Spleen (tissue), 11 donors: ENCODE measurements around the gene WNK1. TPM values are rescaled to one million over a fixed set of nuclear protein-coding genes. Genes with fewer than 3 reads are reported as not detected.
"Not testable (repeated sequence)": the region's sequence is repeated elsewhere in the genome, so short reads cannot be mapped to it uniquely, and the experiment has no call there.

Experiments used
- DNase-seq: peaks from one replicate; pipeline ENCODE4 v3.0.0-alpha.2; 2020
- H3K27ac ChIP-seq, 8 donors: fragments of 200-600 bp; sonication (generic) in 7 of 8; 1 replicate in 4 of 8; 2 replicates in 4 of 8; pipeline versions ENCODE4 v1.5.0 to v1.8.0; 2016 to 2021; ENCODE audit warnings: inconsistent platforms in 4 of 8, mild to moderate bottlenecking in 4 of 8, moderate library complexity in 1 of 8
- H3K27me3 ChIP-seq, 7 donors: fragments of 200-600 bp; sonication (generic) in 6 of 7; replicated peaks in 1 of 7; 1 replicate in 4 of 7; 2 replicates in 3 of 7; pipeline versions ENCODE4 v1.5.0 to v1.8.0; 2016 to 2021; ENCODE audit warnings: inconsistent platforms in 3 of 7, mild to moderate bottlenecking in 1 of 7
- H3K36me3 ChIP-seq, 6 donors: fragments of 200-600 bp; sonication (generic) in 5 of 6; 1 replicate in 4 of 6; 2 replicates in 2 of 6; pipeline versions ENCODE4 v1.5.0 to v1.8.0; 2016 to 2021; ENCODE audit warnings: inconsistent platforms in 2 of 6
- H3K4me1 ChIP-seq, 6 donors: fragments of 200-600 bp; sonication (generic) in 5 of 6; 1 replicate in 3 of 6; 2 replicates in 3 of 6; pipeline versions ENCODE4 v1.5.0 to v1.8.0; 2016 to 2021; ENCODE audit warnings: inconsistent platforms in 3 of 6
- H3K4me3 ChIP-seq, 8 donors: fragments of 200-600 bp; sonication (generic) in 7 of 8; 1 replicate in 4 of 8; 2 replicates in 4 of 8; pipeline versions ENCODE4 v1.5.0 to v1.8.0; 2016 to 2021; ENCODE audit warnings: inconsistent platforms in 4 of 8, mild to moderate bottlenecking in 4 of 8, moderate library complexity in 2 of 8
- H3K9me3 ChIP-seq, 8 donors: fragments of 200-600 bp; sonication (generic) in 7 of 8; 1 replicate in 4 of 8; 2 replicates in 4 of 8; pipeline versions ENCODE4 v1.5.0 to v1.8.0; 2016 to 2021; ENCODE audit warnings: inconsistent platforms in 4 of 8
- CTCF ChIP-seq, 11 experiments: fragments of 200-600 bp in 7 of 11; fragments of 450-650 bp in 4 of 11; sonication (generic) in 4 of 11; IDR thresholded peaks in 8 of 11; conservative IDR thresholded peaks in 3 of 11; 1 replicate in 7 of 11; 2 replicates in 4 of 11; pipeline versions ENCODE4 v1.4.0 to v1.8.0; 2016 to 2021; ENCODE audit warnings: antibody characterized with exemption in 11 of 11, inconsistent platforms in 4 of 11, mild to moderate bottlenecking in 1 of 11
- POLR2A ChIP-seq, 3 donors: fragments of 450-650 bp; IDR thresholded peaks; one replicate each; pipeline ENCODE4 v1.5.1; 2017; ENCODE audit warnings: antibody characterized with exemption in 3 of 3, mild to moderate bottlenecking in 1 of 3
- POLR2AphosphoS5 ChIP-seq, 3 donors: sonication (generic); formaldehyde crosslinking; IDR thresholded peaks; one replicate each; pipeline ENCODE4 v1.5.1; 2017; ENCODE audit warnings: antibody characterized with exemption in 3 of 3
- WGBS, 5 donors: extraction: QIAGEN DNeasy Blood & Tissue Kit in 3 of 5; methylation state at CpG; one replicate each; pipeline versions ENCODE4 v1.1.5 to v1.1.7; 2013 to 2018; 5-methylcytosine and 5-hydroxymethylcytosine counted together
- intact Hi-C: fragments of 100-400 bp; cut with DNase I; formaldehyde crosslinking; loops from one replicate; pipeline ENCODE4 v1.15.0; 2023; ENCODE audit warnings: low total_unique reads
- polyA plus RNA-seq, 3 donors: library from polyadenylated mRNA; stranded (reverse); fragments of 200-250 nt; gene quantifications; one replicate each; pipeline ENCODE4 v1.2.1, GENCODE V29; 2013
- total RNA-seq, 7 donors: library from RNA; depleted of rRNA in 3 of 7; stranded (reverse); fragments of >200 nt in 3 of 7; fragmentation: NEBNext Ultra II Directional in 4 of 7; extraction: Animal tissue kit (Norgen Biotek cat#: 25700) in 4 of 7; gene quantifications; one replicate each; pipeline versions ENCODE4 v1.1.0 to v1.2.1, GENCODE V29; 2016 to 2021
- donor health status: healthy with polysubstance abuse.
- donor health status: DM: no; HTN: no; CAD: no; lungs with moderate emphysema.
- donor health status: DM: no; HTN: no; CAD: no.
- donor health status: Bipolar disorder and iron deficiency.
- donor health status: healthy.
- donor health status: DM: no; HTN: no; CAD: no.
- donor health status: DM: yes; HTN: yes; CAD: no.

Gene WNK1
- total and polyA plus RNA-seq, 10 donors: 8.8 to 261 (median 202) TPM

GRCh38 chr12:810116-810515 is 57.7 kb downstream of the WNK1 start:
- intact Hi-C loops: loop anchor here (10.0 kb wide), 1 partner anchor 285 kb away; no protein-coding TSS in a partner anchor
- no peak for DNase-seq
- WGBS, 5 donors: 57 to 88% (median 68%) methylated on average over 4 of the region's 4 CpGs

GRCh38 chr12:810671-811415 is 58.5 kb downstream of the WNK1 start:
- intact Hi-C loops: loop anchor here (10.0 kb wide), 1 partner anchor 284 kb away; no protein-coding TSS in a partner anchor
- WGBS, 5 donors: 51 to 63% (median 53%) methylated on average over 5 of the region's 5 CpGs

More at GRCh38 chr12:810116-810515, 57.7 kb downstream of the WNK1 start:
- Histone ChIP-seq H3K27me3 (no peaks in the 10 kb centered on the region), H3K4me3 (no peak overlapping the region), H3K9me3 (no peaks in the 10 kb centered on the region), H3K27ac (no peak overlapping the region), H3K4me1 (peaks cover 22 to 95% (median 74%) of the 10 kb centered on the region in 6 donors), H3K36me3 (peaks cover 0 to 15% (median under 1%) of the 10 kb centered on the region in 6 donors)
- TF ChIP-seq POLR2A (IDR thresholded peaks at IDR 0.05) (no peak), POLR2AphosphoS5 (IDR thresholded peaks at IDR 0.05) (no peak)

GRCh38 chr12:812950-813349 is 60.6 kb downstream of the WNK1 start:
- DNase-seq: no peak
- Histone ChIP-seq H3K27ac (peak overlapping the region in 3 of 8 donors; percentile 2 to 26 (median 15)), H3K27me3 (no peaks in the 10 kb centered on the region), H3K36me3 (peaks cover 0 to 43% (median 5%) of the 10 kb centered on the region in 6 donors), H3K4me3 (no peak overlapping the region), H3K4me1 (peaks cover 10 to 86% (median 54%) of the 10 kb centered on the region in 6 donors), H3K9me3 (no peaks in the 10 kb centered on the region)
- 87 to 96% (median 88%) methylated on average over 2 of the region's 2 CpGs for WGBS, 5 donors
- intact Hi-C loops: loop anchor here (10.0 kb wide), 1 partner anchor 282 kb away; no protein-coding TSS in a partner anchor
- TF ChIP-seq POLR2AphosphoS5 (IDR thresholded peaks at IDR 0.05) (no peak), CTCF (IDR thresholded peaks at IDR 0.05 in 8 of 11, conservative IDR thresholded peaks at IDR 0.05 in 3 of 11) (no peak), POLR2A (IDR thresholded peaks at IDR 0.05) (no peak)

More at GRCh38 chr12:810671-811415, 58.5 kb downstream of the WNK1 start:
- H3K36me3 ChIP-seq: peaks cover 0 to 23% (median 3%) of the 10 kb centered on the region in 6 donors
- H3K9me3 ChIP-seq: no peaks in the 10 kb centered on the region
- peaks cover 15 to 87% (median 67%) of the 10 kb centered on the region in 6 donors for H3K4me1 ChIP-seq
- no peak overlapping the region for H3K4me3 ChIP-seq
- no peaks in the 10 kb centered on the region for H3K27me3 ChIP-seq
- H3K27ac ChIP-seq: no peak overlapping the region
- TF ChIP-seq POLR2A (IDR thresholded peaks at IDR 0.05): no peak
- no peak for TF ChIP-seq POLR2AphosphoS5 (IDR thresholded peaks at IDR 0.05)
- TF ChIP-seq CTCF (IDR thresholded peaks at IDR 0.05 in 8 of 11, conservative IDR thresholded peaks at IDR 0.05 in 3 of 11): no peak
- no peak for DNase-seq

GRCh38 chr12:817456-817855 is 65.1 kb downstream of the WNK1 start:
- Histone ChIP-seq H3K36me3 (peaks cover 0 to 43% (median 5%) of the 10 kb centered on the region in 6 donors), H3K4me1 (peaks cover 7 to 81% (median 38%) of the 10 kb centered on the region in 6 donors)
- not testable (repeated sequence) for H3K27me3 ChIP-seq, H3K9me3 ChIP-seq, H3K27ac ChIP-seq, DNase-seq, H3K4me3 ChIP-seq
- WGBS, 5 donors: 85 to 95% (median 87%) methylated on average over 9 of the region's 9 CpGs
- intact Hi-C loops: loop anchor here (5.0 to 10.0 kb wide), 2 partner anchors 245 to 277 kb away; no protein-coding TSS in a partner anchor
